SK-N-SH (cell line): ENCODE results near the gene LIPM. TPM values are rescaled to one million over a fixed set of nuclear protein-coding genes. Genes with fewer than 3 reads are reported as not detected.

Experiments used
- CTCF ChIA-PET: fragments of 300-600, 350-600 bp; formaldehyde crosslinking; extraction: SDS; loops from one replicate; lab custom pipeline; 2021; lab: Yijun Ruan, JAX
- POLR2A ChIA-PET: fragments of 350-600 bp; sonication (Branson Sonifier 250); formaldehyde crosslinking; extraction: SDS; loops from one replicate; lab custom pipeline; 2020; ENCODE audit warnings: antibody characterized with exemption, inconsistent platforms; lab: Yijun Ruan, JAX
- DNase-seq: peaks from one replicate; pipeline ENCODE4 v3.0.0; 2012
- H2AFZ ChIP-seq: fragments of 200-600 bp; sonication (generic); 2 replicates; pipeline ENCODE4 v1.8.1; 2016; ENCODE audit warnings: antibody characterized with exemption, mild to moderate bottlenecking, low read depth
- H3F3A ChIP-seq: fragments of 200-600 bp; sonication (generic); replicated peaks from 2 replicates; pipeline ENCODE3; 2016; ENCODE audit warnings: antibody characterized with exemption, mild to moderate bottlenecking; ENCODE audit not compliant: insufficient read depth
- H3K27ac ChIP-seq, 2 experiments: fragments of 200-500 bp in 1 of 2; fragments of 200-600 bp in 1 of 2; sonication (Bioruptor generic) in 1 of 2; sonication (generic), shearing (Covaris generic) in 1 of 2; 2 replicates each; pipeline versions ENCODE4 v1.5.1 to v1.6.1; 2014 to 2016; ENCODE audit warnings: low read depth in 2 of 2, inconsistent platforms in 1 of 2, low read length in 1 of 2, mild to moderate bottlenecking in 1 of 2, mixed read lengths in 1 of 2
- H3K27me3 ChIP-seq: fragments of 200-600 bp; sonication (generic), shearing (Covaris generic); 2 replicates; pipeline ENCODE4 v1.6.1; 2016; ENCODE audit warnings: mixed run types; ENCODE audit not compliant: insufficient read depth
- H3K36me3 ChIP-seq, 2 experiments: fragments of 200-500 bp in 1 of 2; fragments of 200-600 bp in 1 of 2; sonication (Bioruptor generic) in 1 of 2; sonication (generic) in 1 of 2; replicated peaks in 1 of 2; 2 replicates each; pipeline versions ENCODE3 to v1.5.1; 2014 to 2016; ENCODE audit warnings: low read length in 1 of 2, mild to moderate bottlenecking in 1 of 2; ENCODE audit not compliant: insufficient read depth in 2 of 2, control insufficient read depth in 1 of 2
- H3K4me1 ChIP-seq, 2 experiments: fragments of 200-500 bp in 1 of 2; fragments of 200-600 bp in 1 of 2; sonication (Bioruptor generic) in 1 of 2; sonication (generic), shearing (Covaris generic) in 1 of 2; 2 replicates each; pipeline versions ENCODE4 v1.5.1 to v1.6.1; 2014 to 2016; ENCODE audit warnings: low read depth in 1 of 2, low read length in 1 of 2, mixed run types in 1 of 2; ENCODE audit not compliant: insufficient read depth in 2 of 2, control insufficient read depth in 1 of 2
- H3K4me2 ChIP-seq: fragments of 200-600 bp; sonication (generic), shearing (Covaris generic); 2 replicates; pipeline ENCODE4 v1.6.1; 2017; ENCODE audit warnings: mixed run types
- H3K4me3 ChIP-seq, 2 experiments: fragments of 200-500 bp in 1 of 2; fragments of 200-600 bp in 1 of 2; sonication (Bioruptor generic) in 1 of 2; sonication (generic), shearing (Covaris generic) in 1 of 2; 2 replicates each; pipeline versions ENCODE4 v1.5.1 to v1.8.1; 2014 to 2016; ENCODE audit warnings: low read depth in 2 of 2, inconsistent platforms in 1 of 2, low read length in 1 of 2, mild to moderate bottlenecking in 1 of 2, mixed read lengths in 1 of 2, moderate library complexity in 1 of 2
- H3K79me2 ChIP-seq: fragments of 200-600 bp; sonication (generic); 2 replicates; pipeline ENCODE4 v1.8.1; 2017; ENCODE audit warnings: mild to moderate bottlenecking; ENCODE audit not compliant: insufficient read depth
- H3K9ac ChIP-seq: fragments of 200-600 bp; sonication (generic); 2 replicates; pipeline ENCODE4 v1.6.1; 2017; ENCODE audit warnings: mixed run types
- H3K9me2 ChIP-seq: fragments of 200-600 bp; sonication (generic); 2 replicates; pipeline ENCODE4 v1.6.1; 2017; ENCODE audit warnings: mixed run types
- H3K9me3 ChIP-seq: fragments of 200-600 bp; sonication (generic); 2 replicates; pipeline ENCODE4 v1.6.1; 2017; ENCODE audit warnings: mixed run types, mild to moderate bottlenecking, moderate library complexity
- H4K20me1 ChIP-seq: fragments of 200-600 bp; sonication (generic); 2 replicates; pipeline ENCODE4 v1.6.1; 2017; ENCODE audit warnings: mild to moderate bottlenecking, mixed run types; ENCODE audit not compliant: insufficient read depth
- CHD2 ChIP-seq: fragments of 150-350 bp; IDR thresholded peaks from 2 replicates; pipeline ENCODE4 v1.6.1; 2018; ENCODE audit warnings: low read length; ENCODE audit not compliant: partially characterized antibody
- EZH2phosphoT487 ChIP-seq: fragments of 200-600 bp; sonication (generic); IDR thresholded peaks from 2 replicates; pipeline ENCODE4 v1.6.1; 2017; ENCODE audit warnings: low read depth, mixed run types, mild to moderate bottlenecking, antibody characterized with exemption, moderate library complexity, borderline replicate concordance
- FOSL2 ChIP-seq: IDR thresholded peaks from 2 replicates; pipeline ENCODE4 v1.4.0; 2012; ENCODE audit warnings: low read depth, mild to moderate bottlenecking, moderate library complexity, borderline replicate concordance
- FOXJ3 ChIP-seq: sonication (generic); formaldehyde crosslinking; IDR thresholded peaks from 2 replicates; pipeline ENCODE4 v1.5.1; 2020; ENCODE audit warnings: mild to moderate bottlenecking, missing genetic modification reagents
- GATA2 ChIP-seq: sonication (generic); formaldehyde crosslinking; IDR thresholded peaks from 2 replicates; pipeline ENCODE4 v1.5.0; 2020; ENCODE audit warnings: mild to moderate bottlenecking, missing genetic modification reagents
- JUND ChIP-seq: IDR thresholded peaks from 2 replicates; pipeline ENCODE4 v1.4.0; 2012
- MEF2A ChIP-seq: IDR thresholded peaks from 2 replicates; pipeline ENCODE4 v1.4.0; 2012; ENCODE audit warnings: low read depth, borderline replicate concordance
- MXI1 ChIP-seq: IDR thresholded peaks from 2 replicates; pipeline ENCODE4 v1.6.1; 2012; ENCODE audit warnings: mild to moderate bottlenecking, low read depth, low read length, improper control_type of control experiment
- NRF1 ChIP-seq: IDR thresholded peaks from 2 replicates; pipeline ENCODE4 v1.6.1; 2012; ENCODE audit warnings: low read depth, mild to moderate bottlenecking, low read length
- RAD21 ChIP-seq: IDR thresholded peaks from 2 replicates; pipeline ENCODE4 v1.6.1; 2012; ENCODE audit warnings: mild to moderate bottlenecking, low read length
- RCOR1 ChIP-seq: fragments of 150-350 bp; IDR thresholded peaks from 2 replicates; pipeline ENCODE4 v1.6.1; 2017; ENCODE audit warnings: antibody characterized with exemption, low read length
- RFX5 ChIP-seq: IDR thresholded peaks from 2 replicates; pipeline ENCODE4 v1.6.1; 2012; ENCODE audit warnings: mild to moderate bottlenecking, improper control_type of control experiment, low read length
- SIN3A ChIP-seq: IDR thresholded peaks from 2 replicates; pipeline ENCODE4 v1.6.1; 2012; ENCODE audit warnings: low read depth, mild to moderate bottlenecking, low read length, moderate library complexity, borderline replicate concordance
- SMC3 ChIP-seq: IDR thresholded peaks from 2 replicates; pipeline ENCODE4 v1.6.1; 2012; ENCODE audit warnings: low read depth, low read length, improper control_type of control experiment
- TAF1 ChIP-seq: IDR thresholded peaks from 2 replicates; pipeline ENCODE4 v1.6.1; 2012; ENCODE audit warnings: low read depth, mild to moderate bottlenecking, low read length, moderate library complexity, borderline replicate concordance
- TCF12 ChIP-seq: IDR thresholded peaks from 2 replicates; pipeline ENCODE4 v1.4.0; 2012
- TEAD4 ChIP-seq: IDR thresholded peaks from 2 replicates; pipeline ENCODE4 v1.4.0; 2012; ENCODE audit warnings: mild to moderate bottlenecking, borderline replicate concordance; ENCODE audit not compliant: insufficient read depth
- USF1 ChIP-seq: IDR thresholded peaks from 2 replicates; pipeline ENCODE4 v1.4.0; 2012; ENCODE audit warnings: low read depth, borderline replicate concordance
- USF2 ChIP-seq: fragments of 150-350 bp; IDR thresholded peaks from 2 replicates; pipeline ENCODE4 v1.6.1; 2017; ENCODE audit warnings: antibody characterized with exemption, low read length, low read depth, borderline replicate concordance
- YY1 ChIP-seq: IDR thresholded peaks from 2 replicates; pipeline ENCODE4 v1.4.0; 2012; ENCODE audit warnings: low read depth, mild to moderate bottlenecking
- ZBTB33 ChIP-seq: IDR thresholded peaks from 2 replicates; pipeline ENCODE4 v1.4.0; 2012; ENCODE audit warnings: low read depth, borderline replicate concordance
- WGBS: methylation state at CpG from one replicate; pipeline ENCODE4 v1.1.6; 2017; ENCODE audit warnings: low lambda C conversion rate; 5-methylcytosine and 5-hydroxymethylcytosine counted together
- polyA plus RNA-seq, 3 experiments: library from polyadenylated mRNA; depleted of rRNA; stranded (reverse); fragments of >200 nt; gene quantifications; 2 replicates each; pipeline ENCODE4 v1.2.3, GENCODE V29; 2012
- TF ChIP-seq, protein P1 (sequence below): fragments of 150-350 bp; IDR thresholded peaks from 2 replicates; pipeline ENCODE4 v1.6.1; 2016; ENCODE audit warnings: mild to moderate bottlenecking, low read depth, low read length
- TF ChIP-seq, protein P2 (sequence below): IDR thresholded peaks from 2 replicates; pipeline ENCODE4 v1.4.0; 2012; ENCODE audit warnings: low read depth

The LIPM gene
- polyA plus RNA-seq, 1 of the 3 experiments (the other 2 are of a cell fraction), result not detected

GRCh38 chr10:88764110-88764509 lies 38.4 kb upstream of the LIPM start:
- CTCF ChIA-PET, result interaction anchor here (0.7 to 1.7 kb wide), 5 partner anchors 14 to 46 kb away, joined by 3 to 4 read pairs (median 4); no protein-coding TSS in a partner anchor

GRCh38 chr10:88765816-88766215 lies 36.7 kb upstream of the LIPM start:
- H3F3A ChIP-seq, result peaks cover 5% of the 10 kb centered on the region
- WGBS, result 93% methylated on average over 1 of the region's 1 CpG
- H3K36me3 ChIP-seq, result no peaks in the 10 kb centered on the region
- no peak overlapping the region for H3K4me2 ChIP-seq
- no peak overlapping the region for H2AFZ ChIP-seq
- no peak overlapping the region for H3K27ac ChIP-seq
- ChIA-PET POLR2A (no interaction called here), CTCF (interaction anchor here (1.4 kb wide), 1 partner anchor 23 kb away, joined by 4 read pairs; no protein-coding TSS in a partner anchor)
- no peaks in the 10 kb centered on the region for H3K9me3 ChIP-seq
- no peak for DNase-seq
- no peaks in the 10 kb centered on the region for H3K27me3 ChIP-seq
- no peaks in the 10 kb centered on the region for H4K20me1 ChIP-seq
- H3K4me3 ChIP-seq, result no peak overlapping the region
- no peaks in the 10 kb centered on the region for H3K79me2 ChIP-seq
- H3K4me1 ChIP-seq, result no peaks in the 10 kb centered on the region
- H3K9me2 ChIP-seq, result no peaks in the 10 kb centered on the region
- no peak overlapping the region for H3K9ac ChIP-seq
- TF ChIP-seq EZH2phosphoT487 (no peak), SIN3A (no peak), YY1 (no peak), TEAD4 (no peak), JUND (no peak), RFX5 (no peak), USF2 (no peak), SMC3 (no peak), MEF2A (no peak), NRF1 (no peak), TCF12 (no peak), RCOR1 (no peak), USF1 (no peak), FOSL2 (no peak)
- TF ChIP-seq, protein P1, sequence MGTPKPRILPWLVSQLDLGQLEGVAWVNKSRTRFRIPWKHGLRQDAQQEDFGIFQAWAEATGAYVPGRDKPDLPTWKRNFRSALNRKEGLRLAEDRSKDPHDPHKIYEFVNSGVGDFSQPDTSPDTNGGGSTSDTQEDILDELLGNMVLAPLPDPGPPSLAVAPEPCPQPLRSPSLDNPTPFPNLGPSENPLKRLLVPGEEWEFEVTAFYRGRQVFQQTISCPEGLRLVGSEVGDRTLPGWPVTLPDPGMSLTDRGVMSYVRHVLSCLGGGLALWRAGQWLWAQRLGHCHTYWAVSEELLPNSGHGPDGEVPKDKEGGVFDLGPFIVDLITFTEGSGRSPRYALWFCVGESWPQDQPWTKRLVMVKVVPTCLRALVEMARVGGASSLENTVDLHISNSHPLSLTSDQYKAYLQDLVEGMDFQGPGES, result no peak
- TF ChIP-seq, protein P2, sequence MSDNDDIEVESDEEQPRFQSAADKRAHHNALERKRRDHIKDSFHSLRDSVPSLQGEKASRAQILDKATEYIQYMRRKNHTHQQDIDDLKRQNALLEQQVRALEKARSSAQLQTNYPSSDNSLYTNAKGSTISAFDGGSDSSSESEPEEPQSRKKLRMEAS, result no peak

More at GRCh38 chr10:88764110-88764509, 38.4 kb upstream of the LIPM start:
- 83% methylated on average over 3 of the region's 3 CpGs for whole genome bisulfite sequencing
- H3K4me2 ChIP-seq, result no peak overlapping the region
- H3K9me2 ChIP-seq, result no peaks in the 10 kb centered on the region
- DNase-seq, result no peak
- H3K9ac ChIP-seq, result no peak overlapping the region
- H3K9me3 ChIP-seq, result no peaks in the 10 kb centered on the region
- no peaks in the 10 kb centered on the region for H3K4me1 ChIP-seq
- no peak overlapping the region for H3K27ac ChIP-seq
- no peak for TF ChIP-seq RAD21
- no peak for TF ChIP-seq EZH2phosphoT487
- no peak for TF ChIP-seq ZBTB33
- TF ChIP-seq YY1, result no peak
- TF ChIP-seq JUND, result no peak
- TF ChIP-seq MXI1, result no peak
- TF ChIP-seq CHD2, result no peak
- TF ChIP-seq TAF1, result no peak
- TF ChIP-seq, protein P2, result no peak
- TF ChIP-seq GATA2 (CRISPR knock-in tag), result no peak
- TF ChIP-seq FOXJ3, result no peak
- no peak for TF ChIP-seq NRF1
- TF ChIP-seq, all 33 proteins: peak for 0
- POLR2A ChIA-PET, result no interaction called here
- H4K20me1 ChIP-seq, result no peaks in the 10 kb centered on the region
- H3K79me2 ChIP-seq, result no peaks in the 10 kb centered on the region
- peaks cover 5% of the 10 kb centered on the region for H3F3A ChIP-seq
- H3K27me3 ChIP-seq, result no peaks in the 10 kb centered on the region
- no peaks in the 10 kb centered on the region for H3K36me3 ChIP-seq
- no peak overlapping the region for H3K4me3 ChIP-seq
- no peak overlapping the region for H2AFZ ChIP-seq
